ENCODE results near the gene UBR4. TPM values are rescaled to one million over a fixed set of nuclear protein-coding genes. Genes with fewer than 3 reads are reported as not detected.

Gene UBR4
- total RNA-seq, 1 donor: 149 TPM

DNA sequence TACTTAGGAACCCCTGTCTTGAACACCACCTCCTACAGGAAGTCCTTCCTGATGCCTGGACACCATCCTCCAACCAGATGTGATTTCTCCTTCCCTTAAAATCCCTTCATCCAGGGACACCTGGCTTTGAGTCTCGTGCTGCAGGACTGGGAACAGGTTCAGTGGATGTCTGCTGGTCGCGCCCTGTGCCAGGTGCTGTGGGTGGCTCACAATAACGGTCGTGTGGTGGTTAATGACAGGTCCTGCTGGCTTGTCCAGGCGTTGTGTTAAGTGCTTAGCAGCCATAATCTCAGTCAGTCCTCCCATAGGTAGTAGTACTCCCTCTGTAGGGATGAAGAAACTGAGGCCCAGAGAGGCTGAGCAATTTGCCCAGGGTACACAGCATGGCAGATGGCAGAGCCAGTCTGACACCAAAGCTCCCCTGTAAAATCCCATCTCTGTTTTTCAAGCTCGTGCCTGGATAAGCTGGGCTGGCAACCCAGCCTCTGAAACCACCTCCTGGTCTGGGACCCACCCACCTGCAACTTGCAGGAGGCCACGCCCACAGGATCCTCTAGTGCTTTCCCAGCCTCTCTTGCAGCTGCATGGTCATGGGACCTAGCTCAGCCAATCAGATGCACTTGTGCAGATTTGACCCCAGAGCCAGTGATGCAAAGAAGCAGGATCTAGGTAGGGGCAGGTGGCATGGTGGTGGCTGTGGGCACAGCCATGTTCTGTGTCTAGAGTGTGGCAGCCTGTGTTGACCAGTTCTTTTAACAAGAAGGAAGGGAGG lies 147.6 kb downstream of the UBR4 start:
- Histone ChIP-seq H3K79me2 (ENCODE audit: insufficient read depth, low read length) (no peaks in the 10 kb centered on the region), H3K9me3 (ENCODE audit: low read depth, low read length) (no peaks in the 10 kb centered on the region), H3K4me3 (ENCODE audit: insufficient read depth, low read length) (no peak overlapping the region), H3K4me1 (ENCODE audit: insufficient read depth, low read length) (peaks cover 13% of the 10 kb centered on the region), H3K27me3 (ENCODE audit: insufficient read depth, low read length) (peaks cover 8% of the 10 kb centered on the region), H2AFZ (ENCODE audit: low read length) (no peak overlapping the region), H3K36me3 (ENCODE audit: insufficient read depth, low read length) (no peaks in the 10 kb centered on the region), H3K4me2 (ENCODE audit: insufficient read depth, low read length) (no peak overlapping the region), H3K27ac (ENCODE audit: low read depth, low read length) (no peak overlapping the region), H4K20me1 (ENCODE audit: insufficient read depth, low read length) (no peaks in the 10 kb centered on the region)
- TF ChIP-seq, protein P1, sequence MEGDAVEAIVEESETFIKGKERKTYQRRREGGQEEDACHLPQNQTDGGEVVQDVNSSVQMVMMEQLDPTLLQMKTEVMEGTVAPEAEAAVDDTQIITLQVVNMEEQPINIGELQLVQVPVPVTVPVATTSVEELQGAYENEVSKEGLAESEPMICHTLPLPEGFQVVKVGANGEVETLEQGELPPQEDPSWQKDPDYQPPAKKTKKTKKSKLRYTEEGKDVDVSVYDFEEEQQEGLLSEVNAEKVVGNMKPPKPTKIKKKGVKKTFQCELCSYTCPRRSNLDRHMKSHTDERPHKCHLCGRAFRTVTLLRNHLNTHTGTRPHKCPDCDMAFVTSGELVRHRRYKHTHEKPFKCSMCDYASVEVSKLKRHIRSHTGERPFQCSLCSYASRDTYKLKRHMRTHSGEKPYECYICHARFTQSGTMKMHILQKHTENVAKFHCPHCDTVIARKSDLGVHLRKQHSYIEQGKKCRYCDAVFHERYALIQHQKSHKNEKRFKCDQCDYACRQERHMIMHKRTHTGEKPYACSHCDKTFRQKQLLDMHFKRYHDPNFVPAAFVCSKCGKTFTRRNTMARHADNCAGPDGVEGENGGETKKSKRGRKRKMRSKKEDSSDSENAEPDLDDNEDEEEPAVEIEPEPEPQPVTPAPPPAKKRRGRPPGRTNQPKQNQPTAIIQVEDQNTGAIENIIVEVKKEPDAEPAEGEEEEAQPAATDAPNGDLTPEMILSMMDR (IDR thresholded peaks at IDR 0.05; ENCODE audit: extremely low read depth, low read depth, low read length): no peak
- DNase-seq (ENCODE audit: insufficient read length, low spot score, missing footprints): peak; percentile 83

DNA sequence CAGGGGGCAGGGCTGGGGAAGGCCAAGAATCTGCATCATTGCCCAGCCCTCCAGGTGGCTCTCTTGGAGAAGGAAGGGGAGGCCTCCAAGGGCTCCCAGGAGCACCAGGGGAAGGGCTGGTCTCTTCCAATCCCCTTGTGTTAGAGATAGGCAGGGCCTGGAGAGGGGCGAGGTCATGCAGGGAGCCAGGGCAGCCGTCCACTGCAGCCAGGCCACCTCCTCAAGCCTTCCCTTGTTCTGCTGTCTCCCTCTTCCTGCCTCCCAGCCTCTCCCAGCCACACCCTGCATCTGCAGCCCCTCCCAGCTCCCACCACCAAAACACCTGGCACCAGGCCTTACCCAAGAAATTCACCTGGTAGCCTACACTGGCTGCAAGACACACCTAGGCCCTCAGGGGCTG lies 148.3 kb downstream of the UBR4 start:
- H3K79me2 ChIP-seq (ENCODE audit: insufficient read depth, low read length): no peaks in the 10 kb centered on the region
- H3K4me1 ChIP-seq (ENCODE audit: insufficient read depth, low read length): peaks cover 8% of the 10 kb centered on the region
- H3K4me2 ChIP-seq (ENCODE audit: insufficient read depth, low read length): no peak overlapping the region
- H3K27ac ChIP-seq (ENCODE audit: low read depth, low read length): no peak overlapping the region
- no peak overlapping the region for H3K4me3 ChIP-seq (ENCODE audit: insufficient read depth, low read length)
- H3K27me3 ChIP-seq (ENCODE audit: insufficient read depth, low read length): peaks cover 8% of the 10 kb centered on the region
- H3K9me3 ChIP-seq (ENCODE audit: low read depth, low read length): no peaks in the 10 kb centered on the region
- H4K20me1 ChIP-seq (ENCODE audit: insufficient read depth, low read length): no peaks in the 10 kb centered on the region
- no peaks in the 10 kb centered on the region for H3K36me3 ChIP-seq (ENCODE audit: insufficient read depth, low read length)
- no peak for DNase-seq (ENCODE audit: insufficient read length, low spot score, missing footprints)
- H2AFZ ChIP-seq (ENCODE audit: low read length): no peak overlapping the region
- TF ChIP-seq, protein P1 (IDR thresholded peaks at IDR 0.05; ENCODE audit: extremely low read depth, low read depth, low read length): no peak

DNA sequence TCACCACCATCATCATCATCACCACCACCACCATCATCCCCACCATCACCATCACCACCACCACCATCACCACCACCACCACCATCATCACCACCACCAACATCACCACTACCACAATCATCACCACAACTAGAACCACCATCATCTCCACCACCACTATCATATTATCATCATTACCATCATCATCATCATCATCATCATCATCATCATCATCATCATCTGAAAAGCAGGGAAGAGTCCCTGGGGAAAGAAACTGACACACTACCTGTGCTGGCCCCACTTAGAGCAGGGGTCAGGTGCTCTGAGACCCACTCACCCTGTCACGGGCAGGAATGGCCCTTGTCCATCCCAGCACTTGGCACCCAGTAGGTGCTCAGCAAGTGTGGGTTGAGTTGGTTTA lies 148.7 kb downstream of the UBR4 start:
- peaks cover 11% of the 10 kb centered on the region for H3K27me3 ChIP-seq (ENCODE audit: insufficient read depth, low read length)
- no peaks in the 10 kb centered on the region for H3K9me3 ChIP-seq (ENCODE audit: low read depth, low read length)
- peaks cover 3% of the 10 kb centered on the region for H3K4me1 ChIP-seq (ENCODE audit: insufficient read depth, low read length)
- no peak for DNase-seq (ENCODE audit: insufficient read length, low spot score, missing footprints)
- H3K27ac ChIP-seq (ENCODE audit: low read depth, low read length): no peak overlapping the region
- H3K4me3 ChIP-seq (ENCODE audit: insufficient read depth, low read length): no peak overlapping the region
- H3K36me3 ChIP-seq (ENCODE audit: insufficient read depth, low read length): no peaks in the 10 kb centered on the region
- no peak overlapping the region for H3K4me2 ChIP-seq (ENCODE audit: insufficient read depth, low read length)
- no peaks in the 10 kb centered on the region for H4K20me1 ChIP-seq (ENCODE audit: insufficient read depth, low read length)
- no peaks in the 10 kb centered on the region for H3K79me2 ChIP-seq (ENCODE audit: insufficient read depth, low read length)
- no peak overlapping the region for H2AFZ ChIP-seq (ENCODE audit: low read length)
- TF ChIP-seq, protein P1 (IDR thresholded peaks at IDR 0.05; ENCODE audit: extremely low read depth, low read depth, low read length): no peak

DNA sequence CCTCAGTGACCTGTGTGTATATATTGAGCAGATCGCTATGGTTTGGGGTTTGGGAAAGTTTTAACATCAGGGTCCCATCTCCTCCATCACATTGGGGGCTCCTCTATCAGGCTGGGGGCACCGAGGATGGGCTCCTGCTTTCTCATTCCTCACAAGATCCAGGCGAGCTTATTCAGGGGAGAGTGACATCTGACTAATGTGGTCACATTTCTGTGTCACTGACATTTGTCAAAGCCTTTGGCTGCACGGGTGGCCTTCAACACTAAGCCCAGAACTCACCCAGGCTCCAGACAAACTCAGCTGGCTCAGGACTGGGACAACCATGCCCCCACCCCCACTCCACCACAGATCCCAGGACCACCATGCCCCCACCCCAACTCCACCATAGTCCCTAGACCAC lies 150.3 kb downstream of the UBR4 start:
- no peaks in the 10 kb centered on the region for H3K79me2 ChIP-seq (ENCODE audit: insufficient read depth, low read length)
- H3K36me3 ChIP-seq (ENCODE audit: insufficient read depth, low read length): no peaks in the 10 kb centered on the region
- no peaks in the 10 kb centered on the region for H3K9me3 ChIP-seq (ENCODE audit: low read depth, low read length)
- peak; percentile 80 for DNase-seq (ENCODE audit: insufficient read length, low spot score, missing footprints)
- H4K20me1 ChIP-seq (ENCODE audit: insufficient read depth, low read length): no peaks in the 10 kb centered on the region
- H3K27ac ChIP-seq (ENCODE audit: low read depth, low read length): no peak overlapping the region
- peaks cover 27% of the 10 kb centered on the region for H3K27me3 ChIP-seq (ENCODE audit: insufficient read depth, low read length)
- H3K4me3 ChIP-seq (ENCODE audit: insufficient read depth, low read length): no peak overlapping the region
- no peak overlapping the region for H3K4me2 ChIP-seq (ENCODE audit: insufficient read depth, low read length)
- no peak overlapping the region for H2AFZ ChIP-seq (ENCODE audit: low read length)
- TF ChIP-seq, protein P1 (IDR thresholded peaks at IDR 0.05; ENCODE audit: extremely low read depth, low read depth, low read length): no peak
- no peaks in the 10 kb centered on the region for H3K4me1 ChIP-seq (ENCODE audit: insufficient read depth, low read length)

Measured in osteoblast (primary cell).